GM19468 (cell line): ENCODE measurements around the gene AOAH.
"Not testable (repeated sequence)": the region's sequence is repeated elsewhere in the genome, so short reads cannot be mapped to it uniquely, and the experiment has no call there.

ENCODE experiments used
- ATAC-seq: cut with Tn5 transposase; IDR thresholded peaks from one replicate; pipeline ENCODE4 v1.9.1; 2021; ENCODE audit warnings: mild to moderate bottlenecking, moderate library complexity, moderate number of reproducible peaks; ENCODE audit not compliant: unreplicated experiment; ENCODE audit errors: extremely low read depth

AOAH gene

DNA sequence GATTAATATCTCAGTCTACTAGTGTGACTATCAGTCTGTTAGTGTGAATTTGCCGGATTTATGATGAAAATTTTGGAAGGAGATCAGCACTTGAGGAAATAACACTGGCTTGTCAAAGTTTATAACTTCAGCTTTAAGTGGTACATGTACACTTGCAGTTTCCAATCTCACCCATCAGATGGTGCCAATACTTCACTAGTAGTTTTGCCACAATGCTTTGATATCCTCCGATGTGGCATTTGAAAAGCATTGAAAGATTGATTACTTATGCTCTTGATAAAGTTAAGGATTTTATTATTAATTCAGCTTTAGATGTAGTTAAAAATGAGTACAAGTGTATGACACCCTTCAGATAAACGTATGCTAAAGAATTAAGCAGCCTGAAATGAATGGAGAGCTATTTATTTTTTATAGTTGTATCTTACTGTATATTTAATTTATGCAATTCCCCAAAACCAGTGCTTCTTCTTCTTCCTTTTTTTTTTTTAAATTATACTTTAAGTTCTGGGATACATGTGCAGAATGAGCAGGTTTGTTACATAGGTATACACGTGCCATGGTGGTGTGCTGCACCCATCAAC, 236.4 kb downstream of the AOAH start:
- no peak for ATAC-seq

- no peak for ATAC-seq
Measured at GRCh38 chr7:36486336-36486735, 238.0 kb downstream of the AOAH start.

DNA sequence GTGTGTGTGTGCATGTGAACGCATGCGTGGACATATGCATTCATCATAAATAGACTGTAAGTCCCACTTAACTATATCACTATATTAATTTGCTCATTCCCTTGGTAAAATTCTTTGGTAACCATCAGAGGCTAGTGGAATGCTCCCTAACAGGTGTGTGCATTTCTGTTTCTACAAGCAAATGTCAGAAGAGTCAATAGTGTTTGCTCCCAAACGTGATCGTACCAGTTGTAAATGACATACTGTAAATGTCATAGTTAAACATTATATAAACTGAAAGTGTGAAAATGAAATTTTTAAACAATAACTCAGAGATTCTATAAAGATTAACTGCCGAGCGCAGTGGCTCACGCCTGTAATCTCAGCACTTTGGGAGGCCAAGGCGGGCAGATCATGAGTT, 240.0 kb downstream of the AOAH start:
- ATAC-seq = no peak

GRCh38 chr7:36483853-36484252, 240.4 kb downstream of the AOAH start:
- ATAC-seq = not testable (repeated sequence)

- no peak for ATAC-seq
Measured at GRCh38 chr7:36478745-36479144, 245.5 kb downstream of the AOAH start.

DNA sequence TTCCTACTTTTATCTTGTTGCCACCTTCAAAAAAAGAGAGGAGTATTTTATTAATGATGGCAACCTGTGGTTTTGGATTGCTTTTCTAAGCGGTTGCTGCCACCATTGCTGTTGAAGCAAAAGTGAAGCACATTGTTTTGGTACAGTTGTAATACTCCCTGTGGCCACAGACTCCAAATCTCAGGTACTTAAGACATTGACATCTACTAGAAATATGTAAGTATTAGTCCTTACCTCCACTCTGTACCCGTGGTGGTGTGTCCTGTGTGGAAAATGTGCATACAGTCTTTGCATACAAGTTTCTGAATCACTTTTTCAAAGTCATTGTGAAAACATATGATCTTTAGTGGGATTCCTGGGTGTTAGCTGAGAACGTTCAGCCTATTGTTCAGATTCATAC, 248.9 kb downstream of the AOAH start:
- no peak for ATAC-seq

DNA sequence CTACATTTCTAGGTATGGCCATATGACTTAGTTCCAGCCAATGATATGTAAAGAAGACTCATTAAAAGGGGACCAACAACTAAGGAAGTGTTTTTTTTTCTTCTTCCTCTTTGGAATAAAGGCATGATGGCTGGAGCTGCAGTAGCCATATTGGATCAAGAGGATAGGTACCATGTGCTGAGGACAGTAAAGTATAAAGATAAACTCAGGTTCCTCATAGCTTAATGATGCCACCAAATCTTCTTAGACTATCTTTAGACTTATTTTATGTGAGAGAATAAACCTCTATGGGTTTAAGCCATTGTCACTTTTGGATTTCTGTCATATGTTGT, 249.3 kb downstream of the AOAH start:
- ATAC-seq = no peak

DNA sequence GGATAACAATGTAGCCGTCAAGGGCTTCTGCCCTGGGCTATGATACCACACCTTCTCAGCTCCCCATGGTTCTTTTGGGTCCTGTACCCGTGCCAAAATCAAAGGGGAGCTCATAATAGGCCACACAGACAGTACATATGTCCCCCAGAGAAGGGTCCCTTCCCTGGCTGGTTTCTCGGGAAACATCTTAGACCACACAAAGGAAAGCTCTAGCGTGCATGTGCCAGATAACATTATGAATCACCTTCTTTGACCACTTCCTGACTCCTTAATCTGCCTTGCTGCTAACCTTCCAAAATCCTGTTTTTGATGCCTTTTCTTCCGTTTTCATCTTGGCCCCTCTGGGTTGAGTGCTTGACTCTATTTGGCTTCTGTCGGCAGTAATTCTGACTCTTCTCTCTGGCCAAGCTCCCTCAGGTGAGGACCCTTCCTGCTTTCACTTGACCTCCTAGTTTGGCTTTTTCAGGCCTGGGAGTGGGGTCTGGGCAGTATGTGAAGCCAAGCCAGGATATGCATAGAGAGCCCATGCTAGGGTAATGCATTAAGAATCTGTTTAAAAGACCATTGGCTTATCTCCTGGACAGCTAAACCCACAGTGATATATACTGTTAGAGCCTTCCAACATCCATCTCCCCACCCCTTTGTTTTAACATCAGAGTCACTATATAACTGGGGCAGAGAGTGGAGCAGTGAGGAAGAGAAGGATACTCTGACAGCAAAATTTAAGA, 249.8 kb downstream of the AOAH start:
- ATAC-seq = no peak

- no peak for ATAC-seq
Measured at GRCh38 chr7:36473454-36474282, 250.6 kb downstream of the AOAH start.

- no peak for ATAC-seq
Measured at GRCh38 chr7:36472141-36472729, 252.1 kb downstream of the AOAH start.

GRCh38 chr7:36469236-36469635, 255.1 kb downstream of the AOAH start:
- ATAC-seq = no peak

- ATAC-seq = no peak
Measured at GRCh38 chr7:36468370-36469101, 255.8 kb downstream of the AOAH start.

DNA sequence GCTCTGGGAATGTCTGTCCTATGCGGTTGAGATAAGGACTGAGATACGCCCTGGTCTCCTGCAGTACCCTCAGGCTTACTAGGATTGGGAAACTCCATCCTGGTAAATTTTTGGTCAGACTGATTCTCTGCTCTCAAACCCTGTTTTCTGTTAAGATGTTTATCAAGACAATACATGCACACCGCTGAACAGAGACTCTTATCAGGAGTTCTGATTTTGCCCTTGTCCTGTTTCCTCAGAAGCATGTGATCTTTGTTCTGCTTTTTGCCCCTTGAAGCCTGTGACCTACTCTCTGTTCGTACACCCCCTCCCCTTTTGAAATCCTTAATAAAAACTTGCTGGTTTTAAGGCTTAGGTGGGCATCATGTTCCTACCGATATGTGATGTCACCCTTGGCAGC, 258.3 kb downstream of the AOAH start:
- not testable (repeated sequence) for ATAC-seq

DNA sequence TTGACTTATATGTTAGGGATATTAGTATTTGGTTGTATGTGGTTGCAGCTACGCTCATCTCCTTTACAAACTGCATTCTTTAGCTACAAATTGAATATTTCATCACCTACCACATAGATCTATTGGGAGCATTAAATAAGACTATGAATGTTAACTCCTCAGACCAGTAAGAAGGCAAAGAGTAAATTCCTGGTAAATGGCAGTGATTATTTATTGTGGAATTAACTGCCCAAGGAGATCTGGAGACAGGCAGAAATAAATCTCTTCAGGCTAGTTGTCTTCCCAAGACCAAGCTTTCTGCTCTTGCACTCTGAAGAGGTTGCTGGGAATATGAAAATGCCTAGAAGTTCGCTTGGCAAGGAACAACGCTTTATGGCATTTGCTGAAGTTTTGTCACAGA, 260.0 kb downstream of the AOAH start:
- no peak for ATAC-seq
